Measurements from ENCODE around the gene EDEM2.
A peak's percentile ranks its signal among the peaks of the same experiment; 100 is the strongest.
"Not testable (repeated sequence)": the region's sequence is repeated elsewhere in the genome, so short reads cannot be mapped to it uniquely, and the experiment has no call there.

EDEM2 gene

GRCh38 chr20:35167787-35168186, 20.7 kb upstream of the EDEM2 start:
- DNase-seq, result no peak

- DNase-seq, result no peak
Observed at GRCh38 chr20:35166242-35166830, 19.2 kb upstream of the EDEM2 start.

- no peak for DNase-seq
Observed at GRCh38 chr20:35165221-35166185, 18.4 kb upstream of the EDEM2 start.

DNA sequence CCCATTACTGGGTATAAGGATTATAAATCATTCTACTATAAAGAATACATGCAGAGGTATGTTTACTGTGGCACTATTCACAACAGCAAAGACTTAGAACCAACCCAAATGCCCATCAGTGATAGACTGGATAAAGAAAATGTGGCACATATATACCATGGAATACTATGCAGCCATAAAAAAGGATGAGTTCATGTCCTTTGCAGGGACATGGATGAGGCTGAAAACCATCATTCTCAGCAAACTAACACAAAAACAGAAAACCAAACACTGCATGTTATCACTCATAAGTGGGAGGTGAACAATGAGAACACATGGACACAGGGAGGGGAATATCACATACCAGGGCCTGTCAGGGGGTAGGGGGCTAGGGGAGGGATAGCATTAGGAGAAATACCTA, 17.4 kb upstream of the EDEM2 start:
- not testable (repeated sequence) for DNase-seq

DNA sequence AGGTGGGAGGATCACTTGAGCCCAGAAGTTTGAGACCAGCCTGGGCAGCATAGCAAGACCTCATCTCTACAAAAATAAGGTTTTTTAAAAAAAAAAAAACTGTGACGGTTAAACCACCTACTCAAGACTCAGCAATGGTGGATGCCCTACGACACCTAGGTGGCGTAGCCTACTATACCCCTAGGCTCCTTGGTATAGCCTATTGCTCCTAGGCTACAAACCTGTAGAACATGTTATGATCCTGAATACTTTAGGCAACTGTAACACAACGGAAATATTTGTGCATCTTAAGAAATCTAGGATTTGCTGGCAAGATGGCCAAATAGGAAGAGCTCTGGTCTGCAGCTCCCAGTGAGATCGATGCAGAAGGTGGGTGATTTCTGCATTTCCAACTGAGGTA, 13.2 kb upstream of the EDEM2 start:
- not testable (repeated sequence) for DNase-seq

- no peak for DNase-seq
Observed at GRCh38 chr20:35156978-35157377, 9.8 kb upstream of the EDEM2 start.

GRCh38 chr20:35155936-35156335, 8.8 kb upstream of the EDEM2 start:
- no peak for DNase-seq

- no peak for DNase-seq
Observed at GRCh38 chr20:35151736-35152135, 4.6 kb upstream of the EDEM2 start.

DNA sequence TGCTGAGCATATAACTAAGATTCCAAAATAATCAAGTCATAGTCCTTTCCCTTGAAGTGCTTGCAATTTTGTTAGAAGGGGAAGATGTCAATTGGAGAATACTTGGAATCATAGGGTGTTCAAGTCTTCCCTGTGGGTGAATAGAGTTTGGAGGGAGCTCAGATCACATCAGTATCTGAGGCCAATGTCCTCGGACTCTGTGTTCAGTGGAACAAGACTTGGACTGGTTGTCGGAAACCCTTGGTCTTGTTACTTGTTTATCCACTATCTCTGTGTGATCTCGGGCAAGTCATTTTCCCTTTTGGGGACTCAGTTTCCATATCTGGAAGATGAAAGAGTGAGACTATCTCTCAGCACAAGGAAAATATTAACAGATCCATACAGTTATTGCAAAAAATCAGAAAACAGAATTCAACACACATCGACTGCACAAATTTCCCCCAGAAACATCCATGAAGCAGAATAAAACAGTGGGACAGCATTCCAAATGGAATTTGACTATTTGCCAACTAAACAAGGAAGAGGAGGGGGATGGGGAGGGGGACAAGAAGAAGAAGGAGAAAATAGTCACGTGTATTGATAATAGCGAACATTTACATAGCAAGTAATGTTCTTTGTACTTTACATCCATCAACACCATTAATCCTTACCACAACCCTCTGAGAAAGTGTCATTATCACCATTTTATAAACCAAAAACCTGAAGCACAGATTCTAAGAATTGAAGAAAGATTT, 3.9 kb upstream of the EDEM2 start:
- DNase-seq, result no peak

GRCh38 chr20:35147575-35148071, 487 bp upstream of the EDEM2 start:
- DNase-seq, result peak; percentile 85

DNA sequence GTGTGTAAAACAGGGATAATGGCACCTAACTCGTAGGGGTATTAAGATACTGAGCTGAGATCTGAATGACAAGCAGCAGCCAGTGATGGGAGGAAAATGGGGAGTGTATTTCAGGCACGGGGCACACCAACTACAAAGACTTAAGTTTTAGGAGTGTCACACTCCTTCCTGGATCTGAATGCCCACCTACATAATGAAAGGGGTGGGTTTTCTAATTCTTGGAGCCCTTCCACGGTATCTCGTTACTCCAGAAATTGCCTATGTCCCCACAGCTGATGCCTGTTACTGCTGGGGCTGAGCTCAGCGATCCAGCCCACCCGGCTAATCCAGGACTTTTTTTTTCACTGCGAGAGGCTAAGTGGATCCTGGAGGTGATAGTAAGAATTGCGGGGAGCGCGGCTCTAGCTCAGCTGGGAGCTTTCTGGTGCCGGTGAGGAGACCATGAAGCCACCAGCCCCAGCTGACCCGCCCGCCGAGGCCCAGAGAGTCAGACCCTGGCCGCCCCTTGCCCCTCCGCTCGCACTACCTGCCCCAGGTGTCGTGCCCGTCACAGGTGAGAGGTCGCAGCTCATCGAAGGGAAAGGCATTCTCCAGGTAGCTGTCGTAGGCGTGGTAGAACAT, 727 bp downstream of the EDEM2 start:
- peak; percentile 29 for DNase-seq

- DNase-seq, result peak; percentile 46
Observed at GRCh38 chr20:35145141-35145564, 2.0 kb downstream of the EDEM2 start.

DNA sequence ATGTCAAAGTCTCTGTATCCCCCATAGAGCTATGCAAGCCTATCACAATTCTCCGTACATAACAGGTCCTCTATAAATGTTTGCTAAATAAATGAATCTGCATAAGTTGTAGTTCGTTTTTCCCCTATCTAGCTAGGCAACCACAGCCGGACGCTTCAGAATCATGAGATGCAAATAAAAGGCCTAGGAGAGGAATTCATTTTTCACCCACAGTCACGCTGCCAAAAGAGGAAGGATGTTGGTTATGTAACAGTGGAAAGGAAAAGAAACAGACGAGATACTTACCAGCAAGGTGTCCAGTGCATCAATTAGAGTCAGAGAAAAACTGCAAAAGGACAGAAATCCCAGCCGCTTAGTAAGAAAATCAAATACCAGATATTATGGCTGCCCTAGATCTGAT, 2.4 kb downstream of the EDEM2 start:
- DNase-seq, result no peak

GRCh38 chr20:35135867-35136586, 11.1 kb downstream of the EDEM2 start:
- no peak for DNase-seq

DNA sequence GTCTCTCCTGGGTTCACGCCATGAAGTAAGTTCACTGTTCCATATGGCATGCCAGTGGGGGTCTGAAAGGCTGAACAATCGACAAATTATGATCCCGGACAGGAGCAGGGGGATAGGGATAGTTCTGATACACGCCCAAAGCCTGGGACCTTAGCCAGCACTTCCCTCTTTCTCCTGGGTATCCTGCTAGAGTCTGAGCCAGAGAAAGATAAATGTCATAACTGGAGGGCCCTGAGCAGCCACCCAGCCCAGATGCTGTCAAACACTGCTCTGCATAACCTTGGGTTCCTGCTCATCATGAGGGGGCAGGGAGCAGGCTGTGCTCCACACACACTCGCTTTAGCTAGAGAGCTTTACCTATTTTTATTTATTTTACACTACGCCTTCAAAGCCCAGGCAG, 12.3 kb downstream of the EDEM2 start:
- no peak for DNase-seq

DNA sequence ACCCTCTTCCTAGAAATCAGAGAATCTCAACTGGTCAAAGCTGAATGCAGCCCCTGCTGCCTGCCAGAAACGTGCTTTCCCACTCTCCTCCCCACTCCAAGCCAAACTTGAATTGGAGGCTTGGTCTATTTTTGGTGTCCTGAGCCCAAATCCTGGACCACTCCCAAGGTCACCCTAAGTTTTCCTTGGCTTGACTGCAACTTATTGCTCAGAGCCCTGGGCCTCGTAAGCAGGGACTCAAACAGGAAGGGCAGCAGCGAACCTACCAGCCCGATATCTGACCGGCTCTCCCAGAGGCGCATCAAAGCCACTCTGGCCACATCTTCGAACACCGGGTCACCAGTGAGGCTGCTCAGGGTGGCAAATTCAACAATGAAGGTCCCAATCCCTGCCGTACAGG, 12.7 kb downstream of the EDEM2 start:
- no peak for DNase-seq

- no peak for DNase-seq
Observed at GRCh38 chr20:35133735-35134134, 13.4 kb downstream of the EDEM2 start.

DNA sequence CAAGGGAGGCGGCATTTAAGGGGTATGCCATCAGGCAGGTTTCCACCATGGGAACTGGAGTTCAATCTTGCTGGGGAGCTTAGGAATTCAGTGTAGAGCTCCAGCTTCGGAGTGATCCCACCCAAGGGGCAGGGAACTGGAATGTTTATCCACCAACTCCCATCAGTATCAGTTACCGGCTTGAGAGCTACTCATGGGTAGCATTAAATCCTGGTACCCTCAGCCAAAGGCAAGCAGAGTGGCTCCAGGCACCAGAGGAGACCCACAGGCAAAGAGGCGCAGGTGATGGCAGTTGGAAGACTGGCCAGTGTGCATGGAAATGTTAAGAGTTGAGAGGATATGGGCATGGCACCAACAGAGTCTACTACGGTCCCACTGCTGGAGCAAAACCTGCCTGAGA, 14.1 kb downstream of the EDEM2 start:
- DNase-seq, result no peak

- no peak for DNase-seq
Observed at GRCh38 chr20:35131934-35132333, 15.2 kb downstream of the EDEM2 start.

DNA sequence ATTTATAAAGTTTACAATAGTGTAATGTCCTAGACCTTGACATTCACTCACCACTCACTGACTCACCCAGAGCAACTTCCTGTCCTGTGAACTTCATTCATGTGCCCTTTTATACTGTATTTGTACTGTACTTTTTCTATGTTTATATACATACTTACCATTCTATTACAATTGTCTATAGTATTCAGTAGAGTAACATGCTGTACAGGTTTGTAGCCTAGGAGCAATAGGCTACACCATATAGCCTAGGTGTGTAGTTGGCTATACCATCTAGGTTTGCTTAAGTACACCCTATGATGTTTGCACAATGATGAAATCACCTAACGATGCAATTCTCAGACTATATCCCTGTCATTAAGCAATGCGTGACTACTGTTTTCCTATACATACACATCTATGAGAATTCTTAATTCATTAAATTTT, 17.5 kb downstream of the EDEM2 start:
- DNase-seq, result peak; percentile 7

GRCh38 chr20:35125753-35126152, 21.4 kb downstream of the EDEM2 start:
- DNase-seq, result no peak

GRCh38 chr20:35122756-35123405, 24.3 kb downstream of the EDEM2 start:
- no peak for DNase-seq
